PC-3 (cell line): ENCODE measurements around the gene PRPSAP2. TPM values are rescaled to one million over a fixed set of nuclear protein-coding genes. Genes with fewer than 3 reads are reported as not detected.

Source experiments
- ATAC-seq: fragments of 200-7000 bp; cut with Tn5 transposase; 2 replicates; pipeline ENCODE4 v1.9.1; 2020; ENCODE audit warnings: mild to moderate bottlenecking, moderate library complexity
- BruUV-seq: library from RNA; stranded (reverse); fragments of 400-500 nt; replicated peaks from 2 replicates; lab custom pipeline; 2021; lab: Mats Ljungman, UMichigan
- CTCF ChIA-PET: fragments of 300-600 bp; sonication (Branson Sonifier 250); formaldehyde crosslinking; loops from one replicate; lab custom pipeline; 2022; ENCODE audit warnings: antibody characterized with exemption; lab: Charles Lee
- POLR2A ChIA-PET: fragments of 300-600 bp; sonication (Branson Sonifier 250); formaldehyde crosslinking; loops from one replicate; lab custom pipeline; 2022; ENCODE audit warnings: antibody characterized with exemption; ENCODE audit not compliant: unreplicated experiment; lab: Charles Lee
- DNase-seq: peaks from one replicate; pipeline ENCODE4 v3.0.0-alpha.2; 2015
- H2AFZ ChIP-seq: fragments of 300-600 bp; sonication (generic); 2 replicates; pipeline ENCODE4 v1.6.0; 2016; ENCODE audit warnings: antibody characterized with exemption, low read length
- H3F3A ChIP-seq: fragments of 300-600 bp; sonication (generic); one replicate; pipeline ENCODE4 v1.6.0; 2017; ENCODE audit warnings: antibody characterized with exemption, low read length, control low read depth, mild to moderate bottlenecking; ENCODE audit not compliant: unreplicated experiment
- H3K27ac ChIP-seq: fragments of 300-600 bp; sonication (generic); 2 replicates; pipeline ENCODE4 v1.5.1; 2016; ENCODE audit warnings: mild to moderate bottlenecking, low read length
- H3K27me3 ChIP-seq: fragments of 300-600 bp; sonication (generic); 2 replicates; pipeline ENCODE4 v1.6.1; 2016; ENCODE audit warnings: low read length, mixed read lengths
- H3K36me3 ChIP-seq: fragments of 300-600 bp; sonication (generic); 2 replicates; pipeline ENCODE4 v1.6.1; 2016; ENCODE audit warnings: low read depth, mixed run types, low read length, mixed read lengths
- H3K4me1 ChIP-seq: fragments of 300-600 bp; sonication (generic); 2 replicates; pipeline ENCODE4 v1.5.1; 2016; ENCODE audit warnings: low read length; ENCODE audit not compliant: insufficient read depth
- H3K4me2 ChIP-seq: fragments of 300-600 bp; sonication (generic); 2 replicates; pipeline ENCODE4 v1.6.0; 2016; ENCODE audit warnings: low read length
- H3K4me3 ChIP-seq: fragments of 300-600 bp; sonication (generic); 2 replicates; pipeline ENCODE4 v1.5.1; 2016; ENCODE audit warnings: mild to moderate bottlenecking, low read length, mixed read lengths
- H3K79me2 ChIP-seq: fragments of 300-600 bp; sonication (generic); 2 replicates; pipeline ENCODE4 v1.6.1; 2017; ENCODE audit warnings: low read length, mixed read lengths
- H3K9ac ChIP-seq: fragments of 300-600 bp; sonication (generic); 2 replicates; pipeline ENCODE4 v1.6.0; 2016; ENCODE audit warnings: mild to moderate bottlenecking, low read length
- H3K9me2 ChIP-seq: fragments of 300-600 bp; sonication (generic); replicated peaks from 2 replicates; pipeline ENCODE4 v1.6.1; 2016; ENCODE audit warnings: mixed run types, low read length, mixed read lengths
- H3K9me3 ChIP-seq: fragments of 300-600 bp; sonication (generic); 2 replicates; pipeline ENCODE4 v1.6.1; 2016; ENCODE audit warnings: low read length, mixed read lengths
- H4K20me1 ChIP-seq: fragments of 300-600 bp; sonication (generic); 2 replicates; pipeline ENCODE4 v1.6.1; 2016; ENCODE audit warnings: low read length, mixed read lengths
- EZH2 ChIP-seq: fragments of 300-600 bp; sonication (generic); IDR thresholded peaks from one replicate; pipeline ENCODE4 v1.6.1; 2017; ENCODE audit warnings: antibody characterized with exemption, mild to moderate bottlenecking, low read length; ENCODE audit not compliant: unreplicated experiment
- EZH2phosphoT487 ChIP-seq: fragments of 300-600 bp; sonication (generic); IDR thresholded peaks from 2 replicates; pipeline ENCODE4 v1.6.1; 2018; ENCODE audit warnings: mild to moderate bottlenecking, antibody characterized with exemption, low read length, borderline replicate concordance
- intact Hi-C: fragments of 100-400 bp; cut with micrococcal nuclease; formaldehyde crosslinking; loops from 2 replicates; pipeline ENCODE4 v1.9.0; 2023
- total RNA-seq: library from RNA; depleted of rRNA; stranded (reverse); fragments of >200 nt; gene quantifications from 2 replicates; pipeline ENCODE4 v1.2.3, GENCODE V29; 2014
- TF ChIP-seq, protein P1 (sequence below): fragments of 300-600 bp; sonication (generic); conservative IDR thresholded peaks from 2 replicates; pipeline ENCODE4 v1.5.1; 2017; ENCODE audit warnings: antibody characterized with exemption, low read depth, mild to moderate bottlenecking, low read length

The PRPSAP2 gene
- total RNA-seq, 1 experiment from 2014 or later: 81.3 TPM

DNA sequence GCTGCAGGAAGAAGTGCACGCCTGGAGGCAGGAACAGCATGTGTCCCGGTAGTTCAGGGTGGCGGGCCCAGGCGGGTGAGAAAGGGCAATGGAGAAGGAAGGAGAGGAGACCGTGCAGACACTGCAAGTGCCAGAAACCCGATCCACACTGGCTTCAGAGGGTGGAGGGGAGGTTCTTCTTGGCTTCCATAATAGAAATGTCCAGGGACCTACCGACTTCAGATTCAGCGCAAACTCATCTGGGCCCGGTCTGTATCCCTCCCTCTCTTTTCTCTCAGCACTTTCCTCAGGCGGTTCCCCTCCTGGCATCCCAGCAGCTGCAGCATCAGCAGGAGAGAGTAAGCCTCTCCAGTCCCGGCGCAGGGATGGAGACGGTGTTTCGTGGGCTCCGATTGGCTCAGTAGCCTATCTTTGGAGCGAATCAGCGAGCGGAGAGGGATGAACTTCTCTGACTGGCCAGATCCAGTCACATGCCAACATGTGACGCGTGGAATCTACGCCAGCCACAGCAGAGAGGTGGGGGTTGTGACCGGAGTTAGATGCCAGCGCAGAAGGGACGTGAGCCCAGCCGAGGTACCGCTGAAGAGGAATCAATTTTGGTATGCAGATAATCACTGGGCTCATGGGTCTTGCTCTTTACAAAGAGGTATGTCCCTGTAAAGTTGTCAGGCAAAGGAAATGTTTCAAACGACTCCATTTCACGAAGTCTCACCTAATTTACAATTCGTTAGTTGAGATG is 1.9 kb upstream of the PRPSAP2 start:
- Histone ChIP-seq H3K4me3 (peak overlapping the region; percentile 72), H3K4me2 (peak overlapping the region; percentile 84), H3K27ac (0 out of 2 replicates have a peak overlapping the region, but pooled peaks have one; percentile 2), H2AFZ (peak overlapping the region; percentile 87), H3K4me1 (peaks cover 31% of the 10 kb centered on the region), H3K79me2 (peaks cover 32% of the 10 kb centered on the region), H3K36me3 (no peaks in the 10 kb centered on the region), H3F3A (no peaks in the 10 kb centered on the region), H4K20me1 (0 out of 2 replicates have a peak, but pooled peaks cover 9% of the 10 kb centered on the region), H3K9me2 (no peaks in the 10 kb centered on the region), H3K27me3 (no peaks in the 10 kb centered on the region), H3K9ac (peak overlapping the region; percentile 53), H3K9me3 (no peaks in the 10 kb centered on the region)
- TF ChIP-seq, protein P1, sequence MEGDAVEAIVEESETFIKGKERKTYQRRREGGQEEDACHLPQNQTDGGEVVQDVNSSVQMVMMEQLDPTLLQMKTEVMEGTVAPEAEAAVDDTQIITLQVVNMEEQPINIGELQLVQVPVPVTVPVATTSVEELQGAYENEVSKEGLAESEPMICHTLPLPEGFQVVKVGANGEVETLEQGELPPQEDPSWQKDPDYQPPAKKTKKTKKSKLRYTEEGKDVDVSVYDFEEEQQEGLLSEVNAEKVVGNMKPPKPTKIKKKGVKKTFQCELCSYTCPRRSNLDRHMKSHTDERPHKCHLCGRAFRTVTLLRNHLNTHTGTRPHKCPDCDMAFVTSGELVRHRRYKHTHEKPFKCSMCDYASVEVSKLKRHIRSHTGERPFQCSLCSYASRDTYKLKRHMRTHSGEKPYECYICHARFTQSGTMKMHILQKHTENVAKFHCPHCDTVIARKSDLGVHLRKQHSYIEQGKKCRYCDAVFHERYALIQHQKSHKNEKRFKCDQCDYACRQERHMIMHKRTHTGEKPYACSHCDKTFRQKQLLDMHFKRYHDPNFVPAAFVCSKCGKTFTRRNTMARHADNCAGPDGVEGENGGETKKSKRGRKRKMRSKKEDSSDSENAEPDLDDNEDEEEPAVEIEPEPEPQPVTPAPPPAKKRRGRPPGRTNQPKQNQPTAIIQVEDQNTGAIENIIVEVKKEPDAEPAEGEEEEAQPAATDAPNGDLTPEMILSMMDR: no peak
- TF ChIP-seq EZH2phosphoT487: no peak
- ChIA-PET CTCF (no interaction called here), POLR2A (no interaction called here)
- TSS peak; percentile 81 for BruUV-seq
- intact Hi-C loops: no loop called here
- ATAC-seq (peak; percentile 88), DNase-seq (peak; percentile 98)

DNA sequence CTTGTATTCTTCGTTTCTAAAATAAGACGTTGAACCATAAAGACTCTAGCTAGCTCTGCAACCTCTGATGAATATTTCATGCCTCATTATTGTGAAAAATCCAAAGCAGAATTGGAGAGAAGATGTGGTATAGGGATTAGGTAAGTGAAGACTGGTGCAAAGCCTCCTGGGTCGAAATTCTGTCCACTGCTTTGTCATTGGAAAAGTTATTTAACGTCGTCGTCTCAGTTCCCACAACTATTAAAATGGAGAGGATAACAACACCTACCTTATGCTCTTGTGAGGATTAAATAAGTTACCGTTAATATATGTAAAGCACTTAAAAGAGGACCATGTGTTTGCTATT is 1.4 kb upstream of the PRPSAP2 start:
- H3F3A ChIP-seq: no peaks in the 10 kb centered on the region
- H2AFZ ChIP-seq: peak overlapping the region; percentile 87
- H4K20me1 ChIP-seq: 0 out of 2 replicates have a peak, but pooled peaks cover 9% of the 10 kb centered on the region
- peaks cover 28% of the 10 kb centered on the region for H3K4me1 ChIP-seq
- CTCF ChIA-PET: no interaction called here
- H3K4me3 ChIP-seq: peak overlapping the region; percentile 72
- intact Hi-C loops: no loop called here
- POLR2A ChIA-PET: no interaction called here
- H3K9ac ChIP-seq: peak overlapping the region; percentile 53
- H3K9me2 ChIP-seq: no peaks in the 10 kb centered on the region
- no peaks in the 10 kb centered on the region for H3K36me3 ChIP-seq
- BruUV-seq: TSS peak; percentile 31
- H3K27ac ChIP-seq: 0 out of 2 replicates have a peak overlapping the region, but pooled peaks have one; percentile 2
- H3K27me3 ChIP-seq: no peaks in the 10 kb centered on the region
- peaks cover 38% of the 10 kb centered on the region for H3K79me2 ChIP-seq
- no peaks in the 10 kb centered on the region for H3K9me3 ChIP-seq
- no peak for ATAC-seq
- TF ChIP-seq EZH2phosphoT487: no peak
- no peak for TF ChIP-seq EZH2
- TF ChIP-seq, protein P1: no peak
- no peak for DNase-seq
- H3K4me2 ChIP-seq: peak overlapping the region; percentile 84

DNA sequence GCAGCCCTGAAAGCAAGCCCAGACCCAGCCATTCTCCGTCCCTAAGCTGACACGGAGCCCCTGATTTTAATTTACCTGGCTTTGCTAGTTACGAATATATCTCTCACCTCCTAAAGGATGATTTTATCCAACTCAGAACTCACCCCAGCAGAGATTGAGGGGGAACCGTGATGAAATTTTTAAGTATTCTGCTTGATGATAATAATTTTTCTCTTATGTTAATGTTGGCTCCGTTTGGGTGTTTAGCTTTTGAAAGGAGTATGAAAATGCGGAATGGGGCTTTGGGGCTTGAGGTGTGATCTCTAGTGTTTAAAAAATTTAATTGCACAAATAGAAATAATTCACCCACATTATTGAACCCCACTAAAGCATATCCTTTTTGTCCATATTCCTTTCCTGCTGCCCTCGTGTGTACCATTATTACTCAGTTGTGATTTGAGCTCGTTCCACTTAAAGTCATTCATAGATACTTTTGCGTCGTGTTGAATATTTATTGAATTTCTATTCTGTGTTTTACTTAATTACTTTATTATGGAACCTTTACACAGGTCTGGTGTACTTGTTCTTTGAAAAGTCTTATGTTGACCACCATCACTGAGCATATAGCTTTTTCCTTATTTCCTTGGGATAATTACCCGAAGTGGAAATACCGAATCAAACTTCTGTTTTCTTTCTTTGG is 775 bp downstream of the PRPSAP2 start:
- H2AFZ ChIP-seq: peak overlapping the region; percentile 84
- intact Hi-C loops: no loop called here
- ChIA-PET POLR2A (no interaction called here), CTCF (no interaction called here)
- H3K9me3 ChIP-seq: no peaks in the 10 kb centered on the region
- 0 out of 2 replicates have a peak overlapping the region, but pooled peaks have one; percentile 32 for H3K27ac ChIP-seq
- H3K36me3 ChIP-seq: no peaks in the 10 kb centered on the region
- no peaks in the 10 kb centered on the region for H3K9me2 ChIP-seq
- 0 out of 2 replicates have a peak, but pooled peaks cover 9% of the 10 kb centered on the region for H4K20me1 ChIP-seq
- TF ChIP-seq EZH2: no peak
- TF ChIP-seq, protein P1: no peak
- TF ChIP-seq EZH2phosphoT487: no peak
- H3F3A ChIP-seq: no peaks in the 10 kb centered on the region
- peak overlapping the region; percentile 99 for H3K4me3 ChIP-seq
- H3K4me1 ChIP-seq: peaks cover 28% of the 10 kb centered on the region
- ATAC-seq (no peak), DNase-seq (peak; percentile 32)
- peak overlapping the region; percentile 86 for H3K4me2 ChIP-seq
- peak overlapping the region; percentile 94 for H3K9ac ChIP-seq
- H3K79me2 ChIP-seq: peaks cover 54% of the 10 kb centered on the region
- TSS peak; percentile 57 for BruUV-seq
- no peaks in the 10 kb centered on the region for H3K27me3 ChIP-seq
